ENCODE results near the gene SLC6A18.

The SLC6A18 gene

GRCh38 chr5:1240496-1241260, 15.5 kb downstream of the SLC6A18 start:
- DNase-seq = no peak

- DNase-seq = no peak
Measured at GRCh38 chr5:1241509-1242080, 16.4 kb downstream of the SLC6A18 start.

- no peak for DNase-seq
Measured at GRCh38 chr5:1242733-1243486, 17.7 kb downstream of the SLC6A18 start.

- DNase-seq = no peak
Measured at GRCh38 chr5:1243487-1244130, 18.4 kb downstream of the SLC6A18 start.

- DNase-seq = no peak
Measured at GRCh38 chr5:1244255-1244654, 19.1 kb downstream of the SLC6A18 start.

- DNase-seq = no peak
Measured at GRCh38 chr5:1244976-1245375, 19.8 kb downstream of the SLC6A18 start.

GRCh38 chr5:1245905-1246576, 20.9 kb downstream of the SLC6A18 start:
- no peak for DNase-seq

GRCh38 chr5:1246711-1247431, 21.7 kb downstream of the SLC6A18 start:
- no peak for DNase-seq

- no peak for DNase-seq
Measured at GRCh38 chr5:1247811-1248210, 22.6 kb downstream of the SLC6A18 start.

- DNase-seq = no peak
Measured at GRCh38 chr5:1249366-1250280, 24.4 kb downstream of the SLC6A18 start.

GRCh38 chr5:1251678-1252580, 26.7 kb downstream of the SLC6A18 start:
- DNase-seq = no peak

GRCh38 chr5:1252681-1253080, 27.5 kb downstream of the SLC6A18 start:
- DNase-seq = no peak

GRCh38 chr5:1253456-1254105, 28.4 kb downstream of the SLC6A18 start:
- no peak for DNase-seq

- DNase-seq = no peak
Measured at GRCh38 chr5:1254196-1254595, 29.0 kb downstream of the SLC6A18 start.

- no peak for DNase-seq
Measured at GRCh38 chr5:1255081-1255561, 29.9 kb downstream of the SLC6A18 start.

GRCh38 chr5:1256776-1257175, 31.6 kb downstream of the SLC6A18 start:
- DNase-seq = no peak

- no peak for DNase-seq
Measured at GRCh38 chr5:1257363-1257762, 32.2 kb downstream of the SLC6A18 start.

- DNase-seq = no peak
Measured at GRCh38 chr5:1257841-1258240, 32.7 kb downstream of the SLC6A18 start.

GRCh38 chr5:1259806-1260480, 34.8 kb downstream of the SLC6A18 start:
- no peak for DNase-seq

Data from NCI-H1105 (cell line).